K562 (cell line): Measurements from ENCODE around the gene STOM. TPM values are rescaled to one million over a fixed set of nuclear protein-coding genes. Genes with fewer than 3 reads are reported as not detected.

Experiments
- ADNP ChIP-seq: fragments of 200-800 bp; sonication (Bioruptor generic); IDR thresholded peaks from 2 replicates; pipeline ENCODE4 v1.6.1; 2016; ENCODE audit warnings: missing genetic modification characterization, missing compliant biosample characterization
- BRD9 ChIP-seq: fragments of 450-650 bp; IDR thresholded peaks from 2 replicates; pipeline ENCODE4 v1.6.1; 2018; ENCODE audit warnings: low read depth; ENCODE audit not compliant: partially characterized antibody
- CBFA2T3 ChIP-seq: fragments of 450-650 bp; IDR thresholded peaks from 2 replicates; pipeline ENCODE4 v1.6.1; 2017
- DACH1 ChIP-seq: fragments of 450-650 bp; IDR thresholded peaks from 2 replicates; pipeline ENCODE4 v1.6.1; 2018; ENCODE audit not compliant: partially characterized antibody
- FUS ChIP-seq: fragments of 200-400 bp; formaldehyde crosslinking; optimal IDR thresholded peaks from 2 replicates; pipeline ENCODE3; 2017; ENCODE audit warnings: low read depth, low read length
- KDM1A ChIP-seq, 2 experiments: fragments of 450-650 bp; IDR thresholded peaks; 2 replicates each; pipeline ENCODE4 v1.6.1; 2016; ENCODE audit warnings: mild to moderate bottlenecking in 2 of 2
- MCM5 ChIP-seq: fragments of 450-650 bp; IDR thresholded peaks from 2 replicates; pipeline ENCODE4 v1.6.1; 2016; ENCODE audit warnings: low read depth
- NFE2 ChIP-seq: IDR thresholded peaks from 2 replicates; pipeline ENCODE4 v1.6.1; 2014; ENCODE audit warnings: antibody characterized with exemption, low read depth
- NFIC ChIP-seq: fragments of 450-650 bp; IDR thresholded peaks from 2 replicates; pipeline ENCODE4 v1.6.1; 2017; ENCODE audit warnings: mild to moderate bottlenecking, inconsistent platforms
- POLR2AphosphoS2 ChIP-seq: IDR thresholded peaks from 2 replicates; pipeline ENCODE4 v1.6.1; 2012; ENCODE audit warnings: low read length, improper control_type of control experiment
- RFX7 ChIP-seq: fragments of 250-450 bp; sonication (Bioruptor Pico); IDR thresholded peaks from 2 replicates; pipeline ENCODE4 v1.5.1; 2021; ENCODE audit warnings: mild to moderate bottlenecking
- SMARCA5 ChIP-seq: fragments of 450-650 bp; IDR thresholded peaks from 2 replicates; pipeline ENCODE4 v1.6.1; 2016
- STAG1 ChIP-seq: sonication (generic); formaldehyde crosslinking; IDR thresholded peaks from 2 replicates; pipeline ENCODE4 v1.5.0; 2020; ENCODE audit warnings: missing genetic modification reagents, borderline replicate concordance
- TFAM ChIP-seq: fragments of 250-450 bp; sonication (Bioruptor Pico); conservative IDR thresholded peaks from 2 replicates; pipeline ENCODE4 v1.5.0; 2021; ENCODE audit warnings: mild to moderate bottlenecking, moderate library complexity
- ZFP36 ChIP-seq: fragments of 150-350 bp; IDR thresholded peaks from 2 replicates; pipeline ENCODE4 v1.6.1; 2018; ENCODE audit warnings: low read length, low read depth; ENCODE audit not compliant: partially characterized antibody
- ZNF175 ChIP-seq: fragments of 200-800 bp; sonication (Bioruptor generic); IDR thresholded peaks from 2 replicates; pipeline ENCODE4 v1.6.1; 2016; ENCODE audit warnings: low read depth, mild to moderate bottlenecking, missing genetic modification characterization, missing compliant biosample characterization
- ZNF318 ChIP-seq, 2 experiments: fragments of 450-650 bp; IDR thresholded peaks; 2 replicates each; pipeline ENCODE4 v1.6.1; 2016; ENCODE audit warnings: mild to moderate bottlenecking in 2 of 2, borderline replicate concordance in 1 of 2, low read depth in 1 of 2, moderate library complexity in 1 of 2
- ZNF507 ChIP-seq: conservative IDR thresholded peaks from 2 replicates; pipeline ENCODE4 v1.6.1; 2017; ENCODE audit warnings: missing genetic modification characterization, missing compliant biosample characterization
- ZNF639 ChIP-seq, 2 experiments: fragments of 200-800 bp in 1 of 2; sonication (Bioruptor generic) in 1 of 2; sonication (generic) in 1 of 2; formaldehyde crosslinking in 1 of 2; IDR thresholded peaks in 1 of 2; conservative IDR thresholded peaks in 1 of 2; 2 replicates each; pipeline versions ENCODE4 v1.5.0 to v1.6.1; 2016 to 2020; ENCODE audit warnings: missing compliant biosample characterization in 1 of 2, missing genetic modification characterization in 1 of 2, missing genetic modification reagents in 1 of 2
- ZNF695 ChIP-seq: fragments of 450-650 bp; formaldehyde crosslinking; IDR thresholded peaks from 2 replicates; pipeline ENCODE4 v1.4.0; 2020; ENCODE audit warnings: mild to moderate bottlenecking, moderate library complexity
- polyA plus RNA-seq, 8 experiments: library from polyadenylated mRNA; depleted of rRNA in 4 of 8; stranded (reverse) in 5 of 8; unstranded in 3 of 8; fragments of >200 nt; fragmentation: Nextera tagmentation in 2 of 8; fragmentation: Illumina TruSeq in 1 of 8; extraction: Ambion mirVana in 2 of 8; extraction: Trizol in 1 of 8; gene quantifications; 2 replicates each; pipeline versions ENCODE4 v1.2.1 to v1.2.3, GENCODE V29; 2011 to 2014; ENCODE audit warnings: inconsistent platforms in 1 of 8, missing spikeins in 1 of 8
- total RNA-seq, 7 experiments: library from RNA; depleted of rRNA in 6 of 7; stranded (reverse); fragments of >200 nt in 6 of 7; fragmentation: Illumina TruSeq in 2 of 7; extraction: Trizol in 2 of 7; gene quantifications; 2 replicates each; pipeline versions ENCODE4 v1.2.1 to v1.2.3, GENCODE V29; 2011 to 2021; ENCODE audit warnings: low replicate concordance in 1 of 7

STOM gene
- total and polyA plus RNA-seq, 9 of the 15 experiments (the other 6 are each of a cell fraction or from before 2014, with no cell fraction given): 23.2 to 140 (median 43.9) TPM

- no peak for TF ChIP-seq ZNF639 (CRISPR knock-in tag; conservative IDR thresholded peaks at IDR 0.05 in 1 of 2, IDR thresholded peaks at IDR 0.05 in 1 of 2)
- TF ChIP-seq MCM5: no peak
- no peak for TF ChIP-seq TFAM (CRISPR knock-in tag)
- TF ChIP-seq ZNF695: no peak
- TF ChIP-seq DACH1: no peak
- peak; percentile 53 to 68; a peak in 2 of 4 replicates for TF ChIP-seq KDM1A (IDR thresholded peaks at IDR 0.05)
- TF ChIP-seq FUS: no peak
- peak; percentile 68; the same call in 1 of the 2 replicates for TF ChIP-seq ADNP (tag)
- TF ChIP-seq NFE2: no peak
- peak; percentile 81 for TF ChIP-seq ZFP36
- TF ChIP-seq SMARCA5: 0 out of 2 replicates have a peak, but pooled peaks have one; percentile 86
- TF ChIP-seq ZNF318 (IDR thresholded peaks at IDR 0.05; ENCODE audit: borderline replicate concordance in 1 of 2, low read depth in 1 of 2): no peak
- TF ChIP-seq NFIC: no peak
- TF ChIP-seq STAG1 (CRISPR knock-in tag): no peak
- TF ChIP-seq ZNF507 (tag): no peak
- no peak for TF ChIP-seq POLR2AphosphoS2
- TF ChIP-seq ZNF175 (CRISPR knock-in tag): no peak
- no peak for TF ChIP-seq CBFA2T3
- TF ChIP-seq RFX7 (CRISPR knock-in tag): no peak
- peak; percentile 95 for TF ChIP-seq BRD9
Measured at GRCh38 chr9:121305269-121305994, 64.6 kb downstream of the STOM start (continued).
